ENCODE results near the gene C1QTNF7.

Gene C1QTNF7

DNA sequence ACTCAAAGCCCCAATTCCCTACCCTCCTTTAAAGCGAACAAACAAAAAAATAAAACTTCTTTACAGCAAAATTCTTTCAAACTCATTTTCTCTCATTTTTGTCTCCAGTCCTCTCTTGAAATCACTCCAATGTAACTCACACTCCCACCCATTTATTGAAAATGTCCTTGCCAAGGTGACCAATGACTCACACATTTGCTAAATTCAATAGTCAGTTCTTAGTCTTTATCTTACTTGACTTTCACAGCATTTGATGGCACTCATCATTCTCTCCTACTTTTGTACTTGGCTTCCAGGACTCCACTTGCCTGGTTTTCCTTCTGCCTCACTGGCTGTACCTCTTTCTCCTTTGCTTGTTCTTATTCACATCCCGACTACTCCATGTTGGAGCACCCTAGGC, 61.7 kb downstream of the C1QTNF7 start:
- no peaks in the 10 kb centered on the region for H3K4me1 Mint-ChIP-seq
- H3K36me3 Mint-ChIP-seq (ENCODE audit: low read depth), result peaks cover 7% of the 10 kb centered on the region
- no peak overlapping the region for H3K4me3 Mint-ChIP-seq
- H3K9me3 Mint-ChIP-seq, result peaks cover 46% of the 10 kb centered on the region
- DNase-seq (no peak), ATAC-seq (no peak)
- H3K27ac Mint-ChIP-seq, result no peak overlapping the region
- H3K27me3 Mint-ChIP-seq, result no peaks in the 10 kb centered on the region

DNA sequence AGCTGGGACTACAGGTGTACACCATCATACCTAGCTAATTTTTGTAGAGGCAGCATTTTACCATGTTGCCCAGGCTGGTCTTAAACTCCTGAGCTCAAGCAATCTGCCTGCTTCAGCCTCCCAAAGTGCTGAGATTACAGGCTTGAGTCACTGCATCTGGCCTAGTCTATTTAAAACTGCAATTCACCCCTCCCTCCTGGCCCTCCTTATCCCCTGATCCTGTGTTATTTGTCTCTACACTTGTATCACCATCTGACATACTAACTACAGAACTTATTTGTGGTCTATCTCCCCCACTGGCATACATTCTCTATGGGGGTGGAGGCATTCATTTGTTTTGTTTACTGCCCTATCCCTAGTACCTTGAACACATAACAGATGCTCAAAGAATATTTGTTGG, 65.6 kb downstream of the C1QTNF7 start:
- ATAC-seq, result no peak
- no peak overlapping the region for H3K4me3 Mint-ChIP-seq

DNA sequence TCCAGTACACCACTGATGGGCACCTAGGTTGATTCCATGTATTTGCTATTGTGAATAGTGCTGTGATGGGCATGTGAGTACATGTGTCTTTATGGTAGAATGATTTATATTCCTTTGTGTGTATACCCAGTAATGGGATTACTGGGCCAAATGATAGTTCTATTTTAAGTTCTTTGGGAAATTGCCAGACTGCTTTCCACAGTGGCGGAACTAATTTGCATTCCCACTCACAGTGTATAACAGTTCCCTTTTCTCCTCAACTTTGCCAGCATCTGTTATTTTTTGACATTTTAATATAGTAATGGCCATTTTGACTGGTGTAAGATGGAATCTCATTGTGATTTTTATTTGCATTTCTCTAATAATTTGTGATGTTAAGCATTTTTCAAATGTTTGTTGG, 67.8 kb downstream of the C1QTNF7 start:
- no peak overlapping the region for H3K27ac Mint-ChIP-seq
- no peaks in the 10 kb centered on the region for H3K36me3 Mint-ChIP-seq (ENCODE audit: low read depth)
- H3K4me1 Mint-ChIP-seq, result no peaks in the 10 kb centered on the region
- H3K27me3 Mint-ChIP-seq, result no peaks in the 10 kb centered on the region
- ATAC-seq, result no peak
- no peak for DNase-seq
- peaks cover 9% of the 10 kb centered on the region for H3K9me3 Mint-ChIP-seq
- no peak overlapping the region for H3K4me3 Mint-ChIP-seq

More for the DNA sequence above, 65.6 kb downstream of the C1QTNF7 start:
- DNase-seq, result no peak
- H3K27ac Mint-ChIP-seq, result no peak overlapping the region
- peaks cover 21% of the 10 kb centered on the region for H3K9me3 Mint-ChIP-seq
- no peaks in the 10 kb centered on the region for H3K27me3 Mint-ChIP-seq
- peaks cover 7% of the 10 kb centered on the region for H3K36me3 Mint-ChIP-seq (ENCODE audit: low read depth)
- H3K4me1 Mint-ChIP-seq, result no peaks in the 10 kb centered on the region
